GM19397 (cell line): ENCODE results near the gene CELA2A.
"Not testable (repeated sequence)": the region's sequence is repeated elsewhere in the genome, so short reads cannot be mapped to it uniquely, and the experiment has no call there.

Source experiments
- ATAC-seq: cut with Tn5 transposase; IDR thresholded peaks from one replicate; pipeline ENCODE4 v1.9.1; 2021; ENCODE audit warnings: mild to moderate bottlenecking, moderate library complexity; ENCODE audit not compliant: unreplicated experiment

CELA2A gene

DNA sequence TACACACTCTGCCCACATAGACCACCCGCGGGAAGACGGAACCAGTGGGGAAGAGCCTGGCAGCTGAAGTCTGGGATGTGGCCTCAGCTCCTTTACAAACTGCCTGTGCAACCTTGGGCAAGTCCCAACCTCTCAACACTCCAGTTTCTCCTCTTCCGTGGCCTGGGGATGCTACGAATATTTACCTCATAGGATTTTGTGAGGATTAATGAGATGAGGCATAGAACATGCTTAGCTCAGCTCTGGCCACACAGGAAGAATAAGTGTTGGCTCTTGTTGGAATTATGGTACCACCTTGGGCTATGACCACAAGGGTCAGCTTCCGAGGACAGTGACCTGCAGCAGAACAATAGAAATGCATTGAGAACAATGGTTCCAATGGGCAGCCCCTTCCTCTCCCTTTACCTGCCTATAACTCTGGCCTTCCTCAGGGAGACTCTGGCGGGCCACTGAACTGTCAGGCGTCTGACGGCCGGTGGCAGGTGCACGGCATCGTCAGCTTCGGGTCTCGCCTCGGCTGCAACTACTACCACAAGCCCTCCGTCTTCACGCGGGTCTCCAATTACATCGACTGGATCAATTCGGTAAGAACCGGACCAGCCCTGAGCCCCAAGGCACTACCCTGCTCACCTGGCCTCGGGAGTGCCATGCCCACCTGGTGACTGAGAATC, 10.6 kb downstream of the CELA2A start:
- ATAC-seq = not testable (repeated sequence)

- ATAC-seq = no peak
Measured at GRCh38 chr1:15468145-15468544, 11.6 kb downstream of the CELA2A start.

DNA sequence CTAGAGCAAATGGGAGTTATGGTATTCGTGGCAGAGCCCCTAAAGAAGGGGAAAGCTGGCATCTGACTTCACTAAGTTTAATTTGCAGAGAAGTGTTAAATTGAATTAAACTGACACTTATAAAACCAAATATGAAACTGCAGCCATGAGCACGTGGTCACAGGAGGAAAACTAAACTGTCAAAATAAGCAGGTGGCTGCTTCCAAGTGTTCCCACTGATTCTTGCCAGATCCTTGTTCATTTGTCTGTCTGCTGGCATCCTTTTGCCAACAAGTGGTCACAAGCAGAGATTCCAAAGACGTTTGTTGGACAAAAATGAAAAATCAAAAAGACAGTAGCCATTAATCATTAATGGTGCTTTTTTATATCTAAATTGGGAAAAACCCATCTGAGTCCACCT, 12.8 kb downstream of the CELA2A start:
- ATAC-seq = no peak

GRCh38 chr1:15469821-15470448, 13.4 kb downstream of the CELA2A start:
- ATAC-seq = not testable (repeated sequence)

GRCh38 chr1:15471067-15471466, 14.5 kb downstream of the CELA2A start:
- ATAC-seq = not testable (repeated sequence)

DNA sequence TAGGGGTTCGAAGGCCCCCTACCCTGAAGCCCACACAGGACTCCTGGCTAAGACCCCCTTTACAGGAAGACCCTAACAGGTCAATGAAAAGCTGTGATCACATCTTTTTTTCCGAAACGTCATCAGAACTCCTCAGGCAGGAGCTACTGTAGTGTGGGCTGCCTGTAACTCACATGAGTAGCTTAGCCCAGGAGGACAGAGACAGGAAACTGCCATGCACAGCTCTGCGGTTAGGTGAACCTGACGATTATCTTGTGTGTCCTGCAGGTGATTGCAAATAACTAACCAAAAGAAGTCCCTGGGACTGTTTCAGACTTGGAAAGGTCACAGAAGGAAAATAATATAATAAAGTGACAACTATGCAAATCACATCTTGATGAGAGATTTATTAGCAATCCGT, 15.2 kb downstream of the CELA2A start:
- ATAC-seq = not testable (repeated sequence)

GRCh38 chr1:15472587-15472986, 16.1 kb downstream of the CELA2A start:
- no peak for ATAC-seq

GRCh38 chr1:15475752-15476314, 19.3 kb downstream of the CELA2A start, which contains the start of gene CELA2B:
Gene CELA2B (plus strand): TSS chr1:15476104. CDS start chr1:15476126, 22 bp downstream.
- no peak for ATAC-seq

GRCh38 chr1:15476927-15477326, 20.4 kb downstream of the CELA2A start:
- ATAC-seq = no peak

- no peak for ATAC-seq
Measured at GRCh38 chr1:15477646-15478212, 21.2 kb downstream of the CELA2A start.

- ATAC-seq = no peak
Measured at GRCh38 chr1:15479654-15480347, 23.3 kb downstream of the CELA2A start.

- ATAC-seq = not testable (repeated sequence)
Measured at GRCh38 chr1:15482455-15482854, 25.9 kb downstream of the CELA2A start.

DNA sequence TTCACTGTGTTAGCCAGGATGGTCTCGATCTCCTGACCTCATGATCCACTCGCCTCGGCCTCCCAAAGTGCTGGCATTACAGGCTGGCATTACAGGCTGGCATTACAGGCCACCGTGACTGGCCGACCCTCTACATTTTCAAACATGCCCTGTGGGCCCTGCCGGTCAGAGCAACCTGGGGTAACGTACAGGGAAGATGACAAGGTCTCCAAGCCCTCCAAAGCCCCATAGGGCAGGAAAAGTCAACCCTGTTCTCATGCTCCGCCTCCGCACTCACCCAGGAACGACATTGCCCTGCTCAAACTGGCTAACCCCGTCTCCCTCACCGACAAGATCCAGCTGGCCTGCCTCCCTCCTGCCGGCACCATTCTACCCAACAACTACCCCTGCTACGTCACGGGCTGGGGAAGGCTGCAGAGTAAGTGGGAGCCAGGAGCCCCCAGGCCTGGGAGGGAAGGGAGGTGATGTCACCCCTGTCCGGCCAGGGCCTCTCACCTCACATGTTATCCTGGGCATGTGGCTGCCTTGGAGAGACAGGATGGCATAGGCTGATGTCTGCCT, 26.5 kb downstream of the CELA2A start:
- ATAC-seq = not testable (repeated sequence)

GRCh38 chr1:15483971-15484370, 27.4 kb downstream of the CELA2A start:
- no peak for ATAC-seq

GRCh38 chr1:15484443-15484842, 27.9 kb downstream of the CELA2A start:
- ATAC-seq = not testable (repeated sequence)

- ATAC-seq = no peak
Measured at GRCh38 chr1:15485636-15486035, 29.1 kb downstream of the CELA2A start.

DNA sequence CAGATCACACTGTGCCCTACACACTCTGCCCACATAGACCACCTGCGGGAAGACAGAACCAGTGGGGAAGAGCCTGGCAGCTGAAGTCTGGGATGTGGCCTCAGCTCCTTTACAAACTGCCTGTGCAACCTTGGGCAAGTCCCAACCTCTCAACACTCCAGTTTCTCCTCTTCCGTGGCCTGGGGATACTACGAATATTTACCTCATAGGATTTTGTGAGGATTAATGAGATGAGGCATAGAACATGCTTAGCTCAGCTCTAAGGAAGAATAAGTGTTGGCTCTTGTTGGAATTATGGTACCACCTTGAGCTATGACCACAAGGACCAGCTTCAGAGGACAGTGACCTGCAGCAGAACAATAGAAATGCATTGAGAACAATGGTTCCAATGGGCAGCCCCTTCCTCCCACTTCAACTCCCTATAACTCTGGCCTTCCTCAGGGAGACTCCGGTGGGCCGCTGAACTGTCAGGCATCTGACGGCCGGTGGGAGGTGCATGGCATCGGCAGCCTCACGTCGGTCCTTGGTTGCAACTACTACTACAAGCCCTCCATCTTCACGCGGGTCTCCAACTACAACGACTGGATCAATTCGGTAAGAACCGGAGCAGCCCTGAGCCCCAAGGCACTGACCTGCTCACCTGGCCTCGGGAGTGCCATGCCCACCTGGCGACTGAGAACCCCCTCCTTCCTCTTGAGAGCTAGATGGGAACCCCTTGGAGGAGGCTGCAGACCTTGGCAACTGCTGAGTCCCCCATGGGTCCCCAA, 30.5 kb downstream of the CELA2A start:
- ATAC-seq = not testable (repeated sequence)

DNA sequence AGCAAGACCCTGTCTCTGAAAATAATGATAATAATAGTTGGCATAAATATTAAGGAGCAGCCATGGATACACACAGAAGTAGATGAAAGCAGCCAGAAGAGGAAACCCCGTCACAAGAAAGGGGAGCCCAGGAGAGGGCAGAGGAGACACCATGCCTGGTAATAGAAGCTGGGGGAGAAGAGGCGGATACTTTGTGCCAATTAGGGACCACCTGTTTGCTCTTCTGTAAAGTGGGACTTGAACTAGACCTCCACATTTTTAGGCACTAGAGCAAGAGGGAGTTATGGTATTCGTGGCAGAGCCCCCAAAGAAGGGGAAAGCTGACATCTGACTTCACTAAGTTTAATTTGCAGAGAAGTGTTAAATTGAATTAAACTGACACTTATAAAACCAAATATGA, 31.8 kb downstream of the CELA2A start:
- ATAC-seq = no peak

- no peak for ATAC-seq
Measured at GRCh38 chr1:15489052-15489736, 32.7 kb downstream of the CELA2A start.

- not testable (repeated sequence) for ATAC-seq
Measured at GRCh38 chr1:15491010-15491409, 34.5 kb downstream of the CELA2A start.
